Measurements from ENCODE around the gene SOCS3. TPM values are rescaled to one million over a fixed set of nuclear protein-coding genes. Genes with fewer than 3 reads are reported as not detected.
A peak's percentile ranks its signal among the peaks of the same experiment; 100 is the strongest.

Gene SOCS3
- 10 to 100 TPM; 12.5 to 45.0 (median 13.0) TPM for total RNA-seq

GRCh38 chr17:78359997-78360370 is at the start of gene SOCS3:
SOCS3 (minus strand) TSS chr17:78360077; CDS start chr17:78359095, 982 bp downstream.
- H3K4me3 ChIP-seq (ENCODE audit: low read depth, poor library complexity, severe bottlenecking): peak within 1 kb of the TSS; percentile 53
- TF ChIP-seq CTCF (IDR thresholded peaks at IDR 0.05): no peak
- TF ChIP-seq POLR2A (IDR thresholded peaks at IDR 0.05): peak in 1 of 2 donors; percentile 81
- 0 to 1% methylated on average over 11 to 17 of the region's 59 CpGs for WGBS, 2 donors
- peak; percentile 94 to 99 for DNase-seq (ENCODE audit: low spot score in 2 of 2)
- intact Hi-C loops (cut with DNase I; ENCODE audit: low total_unique reads): loop anchor here (1.0 to 2.0 kb wide), 2 partner anchors 18 to 61 kb away; no protein-coding TSS in a partner anchor

DNA sequence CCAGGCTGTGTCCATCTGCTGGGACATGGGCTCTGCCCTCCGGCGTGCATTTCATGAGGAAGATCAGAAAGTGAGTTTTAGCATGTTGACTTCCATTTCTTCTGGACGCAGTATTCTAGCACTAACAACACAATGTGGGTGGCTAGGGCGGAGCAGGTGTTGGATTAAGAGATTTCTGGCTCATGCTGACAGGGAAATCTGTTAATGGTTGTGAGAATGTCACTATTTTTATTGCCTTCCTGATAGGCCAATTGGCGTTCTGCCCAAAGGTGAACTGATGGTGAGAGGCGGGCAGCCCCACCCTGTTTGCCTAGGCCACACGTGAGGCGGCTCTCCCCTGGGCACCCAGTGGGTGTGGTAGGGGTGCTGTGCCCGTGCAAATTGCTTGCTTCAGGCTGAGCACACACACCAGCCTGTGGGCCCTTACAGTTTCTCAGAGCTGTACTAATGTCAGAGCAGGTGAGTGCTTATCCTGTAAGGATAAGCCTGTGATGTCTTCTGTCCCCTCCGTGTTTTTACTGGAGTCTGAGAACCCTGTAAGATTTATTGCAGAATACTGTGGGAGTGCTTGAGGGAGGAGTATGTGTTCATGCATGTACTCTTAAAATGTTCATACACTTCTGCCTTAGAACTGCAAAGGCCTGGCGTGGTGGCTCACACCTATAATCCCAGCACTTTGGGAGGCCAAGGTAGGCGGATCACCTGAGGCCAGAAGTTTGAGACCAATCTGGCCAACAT is 49.5 kb upstream of the SOCS3 start:
- intact Hi-C loops (cut with DNase I; ENCODE audit: low total_unique reads): no loop called here
- no peak overlapping the region for H3K4me3 ChIP-seq (ENCODE audit: low read depth, poor library complexity, severe bottlenecking)
- TF ChIP-seq CTCF (IDR thresholded peaks at IDR 0.05) (no peak), POLR2A (IDR thresholded peaks at IDR 0.05) (no peak)
- no peak for DNase-seq (ENCODE audit: low spot score in 2 of 2)
- WGBS, 2 donors: 44 to 50% methylated on average over 12 of the region's 12 CpGs

DNA sequence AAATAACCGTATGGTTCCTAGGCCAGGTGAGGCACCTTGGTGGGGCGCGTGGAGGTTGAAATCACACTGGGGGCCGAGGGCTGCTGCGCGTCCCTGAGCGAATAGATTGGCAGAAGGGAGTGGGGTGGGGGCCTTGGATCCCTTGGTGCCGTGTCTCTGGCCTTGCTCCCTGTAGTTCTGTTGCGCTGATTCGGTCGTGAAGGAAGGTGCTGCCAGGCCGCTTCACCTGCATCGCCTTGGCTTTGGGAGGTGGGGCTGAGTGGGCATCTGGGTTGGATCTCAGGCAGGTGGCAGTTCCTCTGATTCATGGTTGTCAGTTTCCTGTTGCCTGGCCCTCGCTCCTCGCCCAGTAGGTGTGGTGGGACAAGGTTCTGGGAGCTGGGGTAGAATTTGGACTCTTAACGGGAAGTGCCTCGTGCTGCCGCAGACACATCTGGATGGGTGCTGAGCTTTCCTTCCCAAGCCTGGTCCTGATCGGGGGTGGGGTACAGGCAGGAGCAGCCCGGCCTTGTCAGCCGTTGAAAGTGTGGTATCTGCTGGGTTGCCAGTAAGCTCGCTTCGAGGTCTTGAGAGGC is 48.7 kb upstream of the SOCS3 start:
- DNase-seq (ENCODE audit: low spot score in 2 of 2): no peak
- intact Hi-C loops (cut with DNase I; ENCODE audit: low total_unique reads): no loop called here
- WGBS, 2 donors: 70 to 75% methylated on average over 23 of the region's 23 CpGs
- TF ChIP-seq POLR2A (IDR thresholded peaks at IDR 0.05) (no peak), CTCF (IDR thresholded peaks at IDR 0.05) (no peak)
- H3K4me3 ChIP-seq (ENCODE audit: low read depth, poor library complexity, severe bottlenecking): no peak overlapping the region

GRCh38 chr17:78407387-78408000 is 47.6 kb upstream of the SOCS3 start:
- no peak for DNase-seq (ENCODE audit: low spot score in 2 of 2)
- TF ChIP-seq CTCF (IDR thresholded peaks at IDR 0.05) (no peak), POLR2A (IDR thresholded peaks at IDR 0.05) (no peak)
- no peak overlapping the region for H3K4me3 ChIP-seq (ENCODE audit: low read depth, poor library complexity, severe bottlenecking)
- intact Hi-C loops (cut with DNase I; ENCODE audit: low total_unique reads): no loop called here
- 47 to 79% methylated on average over 7 of the region's 7 CpGs for WGBS, 2 donors

DNA sequence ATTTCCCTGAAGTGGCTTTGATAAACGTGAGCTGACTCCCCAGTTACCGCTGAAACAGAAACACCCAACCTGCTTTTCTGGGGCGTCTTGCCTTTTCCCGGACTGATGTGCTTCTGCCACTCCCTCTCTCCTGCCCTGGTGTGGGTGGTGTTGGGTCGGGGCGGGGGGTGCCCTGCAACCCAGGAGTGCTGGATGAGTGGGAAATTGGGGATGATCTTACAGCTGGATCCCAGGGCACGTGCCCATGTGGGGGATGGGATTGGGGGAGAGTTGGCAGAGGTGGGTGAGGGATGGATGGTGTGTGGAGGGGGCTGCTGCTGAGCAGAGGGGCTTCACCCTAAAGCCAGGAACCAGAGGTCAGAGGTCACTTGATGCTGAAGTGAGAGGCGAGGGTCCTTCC is 47.0 kb upstream of the SOCS3 start:
- 55 to 59% methylated on average over 8 of the region's 8 CpGs for WGBS, 2 donors
- DNase-seq (ENCODE audit: low spot score in 2 of 2): no peak

More for the DNA sequence above, 47.0 kb upstream of the SOCS3 start:
- TF ChIP-seq CTCF (IDR thresholded peaks at IDR 0.05): no peak
- TF ChIP-seq POLR2A (IDR thresholded peaks at IDR 0.05): no peak
- H3K4me3 ChIP-seq (ENCODE audit: low read depth, poor library complexity, severe bottlenecking): no peak overlapping the region
- intact Hi-C loops (cut with DNase I; ENCODE audit: low total_unique reads): no loop called here

All from lower leg skin (tissue), 4 donors.